Kidney epithelial cell (primary cell): ENCODE measurements around the gene LRRC51. TPM values are rescaled to one million over a fixed set of nuclear protein-coding genes. Genes with fewer than 3 reads are reported as not detected.

Experiments
- DNase-seq: peaks from one replicate; pipeline ENCODE4 v3.0.0-alpha.2; 2010; ENCODE audit warnings: low read depth
- H3K27me3 ChIP-seq: 2 replicates; pipeline ENCODE4 v1.6.0; 2011; ENCODE audit warnings: low read length; ENCODE audit not compliant: control insufficient read depth, insufficient read depth
- H3K36me3 ChIP-seq: 2 replicates; pipeline ENCODE4 v1.5.1; 2011; ENCODE audit warnings: low read length; ENCODE audit not compliant: control insufficient read depth, insufficient read depth
- H3K4me3 ChIP-seq: 2 replicates; pipeline ENCODE4 v1.5.1; 2011; ENCODE audit warnings: low read depth, mild to moderate bottlenecking, control low read depth, low read length
- total RNA-seq: library from RNA; depleted of rRNA; stranded (reverse); fragments of >200 nt; gene quantifications from 2 replicates; pipeline ENCODE4 v1.2.3, GENCODE V29; 2015
- TF ChIP-seq, protein P1 (sequence below): IDR thresholded peaks from 2 replicates; pipeline ENCODE4 v1.5.1; 2011; ENCODE audit warnings: mild to moderate bottlenecking, moderate library complexity, low read length, control low read depth, inconsistent platforms; ENCODE audit not compliant: insufficient read depth, poor library complexity, severe bottlenecking

LRRC51 gene
- total RNA-seq, 1 donor from 2014 or later: 5.7 TPM

DNA sequence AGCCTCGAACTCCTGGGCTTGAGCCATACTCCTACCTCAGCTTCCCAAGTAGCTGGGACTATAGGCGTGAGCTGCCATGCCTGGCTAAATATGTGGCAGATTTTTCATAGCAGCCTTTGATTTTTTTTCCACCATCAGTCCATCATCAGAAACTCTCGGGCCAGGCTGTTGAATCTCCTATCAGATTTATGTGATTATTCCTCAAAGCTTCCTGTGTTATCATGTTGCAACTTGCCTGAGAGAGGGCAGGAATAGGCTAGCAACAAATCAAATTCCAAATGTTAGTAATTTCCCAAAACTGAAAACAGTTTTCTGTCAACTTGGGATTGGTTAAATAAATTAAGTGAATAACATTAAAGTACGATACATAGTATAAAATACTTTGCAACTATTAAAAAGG is 3.4 kb downstream of the LRRC51 start:
- no peaks in the 10 kb centered on the region for H3K27me3 ChIP-seq
- no peaks in the 10 kb centered on the region for H3K36me3 ChIP-seq
- no peak overlapping the region for H3K4me3 ChIP-seq
- DNase-seq: no peak
- TF ChIP-seq, protein P1, sequence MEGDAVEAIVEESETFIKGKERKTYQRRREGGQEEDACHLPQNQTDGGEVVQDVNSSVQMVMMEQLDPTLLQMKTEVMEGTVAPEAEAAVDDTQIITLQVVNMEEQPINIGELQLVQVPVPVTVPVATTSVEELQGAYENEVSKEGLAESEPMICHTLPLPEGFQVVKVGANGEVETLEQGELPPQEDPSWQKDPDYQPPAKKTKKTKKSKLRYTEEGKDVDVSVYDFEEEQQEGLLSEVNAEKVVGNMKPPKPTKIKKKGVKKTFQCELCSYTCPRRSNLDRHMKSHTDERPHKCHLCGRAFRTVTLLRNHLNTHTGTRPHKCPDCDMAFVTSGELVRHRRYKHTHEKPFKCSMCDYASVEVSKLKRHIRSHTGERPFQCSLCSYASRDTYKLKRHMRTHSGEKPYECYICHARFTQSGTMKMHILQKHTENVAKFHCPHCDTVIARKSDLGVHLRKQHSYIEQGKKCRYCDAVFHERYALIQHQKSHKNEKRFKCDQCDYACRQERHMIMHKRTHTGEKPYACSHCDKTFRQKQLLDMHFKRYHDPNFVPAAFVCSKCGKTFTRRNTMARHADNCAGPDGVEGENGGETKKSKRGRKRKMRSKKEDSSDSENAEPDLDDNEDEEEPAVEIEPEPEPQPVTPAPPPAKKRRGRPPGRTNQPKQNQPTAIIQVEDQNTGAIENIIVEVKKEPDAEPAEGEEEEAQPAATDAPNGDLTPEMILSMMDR: no peak

DNA sequence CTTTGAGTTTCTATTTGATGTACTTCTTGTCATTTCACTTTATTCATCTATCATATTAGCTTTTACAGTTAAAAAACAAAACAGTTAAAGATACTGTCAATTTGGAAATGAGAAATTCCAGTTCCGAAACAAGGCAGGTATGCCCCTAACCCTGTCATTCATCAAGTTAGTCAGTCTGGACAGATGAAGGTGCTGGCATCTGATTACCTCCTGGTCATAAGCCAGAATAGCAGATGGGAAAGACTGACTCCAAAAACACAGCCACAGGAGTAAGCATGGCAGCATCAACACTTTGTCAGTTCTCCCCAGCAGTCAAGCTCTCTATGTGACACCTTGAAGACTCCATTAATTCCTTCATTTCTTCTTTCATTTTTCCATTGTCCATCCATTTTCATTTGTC is 4.3 kb downstream of the LRRC51 start:
- no peak for DNase-seq
- Histone ChIP-seq H3K4me3 (no peak overlapping the region), H3K36me3 (no peaks in the 10 kb centered on the region), H3K27me3 (no peaks in the 10 kb centered on the region)
- TF ChIP-seq, protein P1: no peak

DNA sequence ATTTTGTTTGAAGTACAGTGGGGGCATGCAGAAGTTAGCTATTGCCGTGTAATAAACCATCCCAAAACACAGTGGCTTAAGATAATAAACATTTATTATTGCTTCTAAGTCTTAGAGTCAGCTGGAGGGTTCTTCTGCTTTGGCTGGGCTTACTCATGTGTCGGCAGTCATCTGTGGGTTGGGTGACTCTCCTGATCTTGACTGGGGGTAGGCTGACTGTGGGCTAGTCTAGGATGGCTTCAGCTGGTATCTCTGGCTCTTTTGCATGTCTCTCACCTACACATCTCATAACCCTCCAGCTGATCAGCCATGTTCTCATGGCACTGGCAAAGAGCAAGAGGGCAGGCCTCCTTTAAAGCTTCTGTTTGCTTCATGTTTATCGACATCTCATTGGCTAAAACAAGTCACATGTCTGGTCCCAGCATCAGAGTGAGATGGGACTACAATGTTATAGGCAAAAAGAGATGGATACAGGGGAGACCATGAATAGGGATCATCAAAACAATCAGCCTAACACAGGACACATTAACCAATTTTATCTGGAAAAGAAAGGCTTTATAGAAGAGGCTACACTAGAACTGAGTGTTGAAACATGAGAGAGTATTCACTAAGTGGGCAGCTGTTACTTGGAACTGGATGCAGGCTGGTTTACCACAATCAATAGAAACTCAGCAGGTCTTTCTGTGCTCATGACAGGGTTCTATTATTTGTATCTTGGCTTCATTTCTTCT is 5.1 kb downstream of the LRRC51 start:
- TF ChIP-seq, protein P1: no peak
- H3K4me3 ChIP-seq: no peak overlapping the region
- DNase-seq: no peak
- no peaks in the 10 kb centered on the region for H3K27me3 ChIP-seq
- no peaks in the 10 kb centered on the region for H3K36me3 ChIP-seq

DNA sequence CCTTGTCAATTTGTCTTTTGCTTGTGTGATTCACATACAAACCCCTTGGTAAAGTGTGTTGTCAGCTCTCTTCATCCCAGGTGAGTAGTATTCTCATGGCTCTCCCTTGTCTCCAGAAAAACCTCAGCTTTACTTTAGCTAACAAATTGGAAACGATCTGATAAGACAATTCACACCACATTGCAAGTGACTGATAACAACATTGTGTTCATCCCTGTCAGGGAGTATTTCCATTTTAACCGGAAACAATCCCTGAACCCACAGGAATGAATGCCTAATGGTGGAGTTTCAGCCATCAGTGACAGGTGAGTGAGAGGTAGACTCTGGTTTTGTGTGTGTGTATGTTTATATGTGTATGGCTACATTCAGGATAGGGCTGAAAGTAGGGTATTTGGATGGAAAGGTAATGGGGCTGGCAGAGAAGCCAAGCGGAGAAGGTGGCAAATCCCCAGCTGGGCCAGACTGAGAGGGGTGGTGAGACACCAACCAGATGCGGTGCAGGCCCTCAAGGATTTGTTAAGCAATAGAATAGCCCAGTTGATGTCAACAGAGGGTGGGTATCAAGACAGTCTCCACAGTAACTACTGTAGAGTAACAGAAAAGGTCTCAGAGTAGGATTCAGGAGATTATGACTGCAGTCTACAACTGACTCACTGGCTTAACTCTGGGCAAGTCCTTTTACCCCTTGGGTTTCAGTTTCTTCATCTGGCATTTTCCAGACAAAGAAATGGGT is 7.6 kb downstream of the LRRC51 start:
- no peak overlapping the region for H3K4me3 ChIP-seq
- TF ChIP-seq, protein P1: no peak
- H3K27me3 ChIP-seq: no peaks in the 10 kb centered on the region
- no peaks in the 10 kb centered on the region for H3K36me3 ChIP-seq
- DNase-seq: no peak

DNA sequence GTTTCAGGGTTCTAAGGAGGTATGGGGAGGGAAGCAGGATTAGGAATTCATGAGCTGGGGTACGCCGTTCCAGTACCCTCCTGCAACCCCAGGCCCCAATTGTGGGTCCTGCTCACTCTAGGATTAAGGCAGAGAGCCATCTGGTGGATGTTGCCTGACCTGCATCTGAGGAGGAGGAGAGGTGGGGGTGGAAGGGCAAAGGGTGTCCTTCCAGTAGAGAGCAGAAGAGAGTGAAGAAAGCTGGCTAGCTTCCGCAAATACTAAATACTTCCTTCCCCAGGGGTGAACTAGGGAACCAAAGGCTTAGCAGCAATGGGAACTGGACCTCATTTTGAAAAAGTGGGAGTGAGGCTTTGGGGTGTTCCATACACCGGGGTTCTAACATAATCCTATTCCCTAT is 10.6 kb downstream of the LRRC51 start:
- Histone ChIP-seq H3K36me3 (peaks cover 4% of the 10 kb centered on the region), H3K27me3 (no peaks in the 10 kb centered on the region), H3K4me3 (no peak overlapping the region)
- DNase-seq: no peak
- TF ChIP-seq, protein P1: peak; percentile 86

DNA sequence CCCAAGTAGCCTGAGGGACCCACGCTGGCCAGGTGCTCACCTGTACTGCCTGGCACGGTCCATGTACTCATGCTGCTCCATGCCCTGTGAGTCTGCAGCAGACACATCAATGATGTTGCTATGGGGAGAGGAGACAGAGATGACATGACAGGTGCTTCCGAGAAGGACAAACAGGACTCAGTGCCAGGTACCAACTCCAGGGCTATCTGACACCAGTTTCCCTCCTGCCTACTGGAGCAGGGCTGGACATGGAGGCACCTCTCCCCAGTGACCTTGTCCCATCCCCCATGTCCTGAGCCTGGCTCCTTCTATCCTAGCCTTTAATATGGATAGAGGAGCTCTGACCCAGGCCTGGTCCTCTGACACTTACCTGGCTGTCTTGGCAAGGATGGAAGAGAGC is 18.1 kb downstream of the LRRC51 start:
- no peaks in the 10 kb centered on the region for H3K27me3 ChIP-seq
- no peak for DNase-seq
- peaks cover 4% of the 10 kb centered on the region for H3K36me3 ChIP-seq
- TF ChIP-seq, protein P1: no peak
- no peak overlapping the region for H3K4me3 ChIP-seq
